A549 (cell line): ENCODE results near the gene RFX1.

ENCODE experiments used
- POLR2A ChIP-seq: IDR thresholded peaks from 2 replicates; pipeline ENCODE4 v1.6.1; 2012; ENCODE audit warnings: mild to moderate bottlenecking, low read length
- SMC3 ChIP-seq: fragments of >200 bp; sonication (Bioruptor Twin); formaldehyde crosslinking; IDR thresholded peaks from 3 replicates; pipeline ENCODE4 v1.6.1; 2018; ENCODE audit warnings: inconsistent platforms
- TF ChIP-seq, protein P1 (sequence below): fragments of >200 bp; sonication (Bioruptor Twin); formaldehyde crosslinking; IDR thresholded peaks from 3 replicates; pipeline ENCODE4 v1.5.1; 2016

DNA sequence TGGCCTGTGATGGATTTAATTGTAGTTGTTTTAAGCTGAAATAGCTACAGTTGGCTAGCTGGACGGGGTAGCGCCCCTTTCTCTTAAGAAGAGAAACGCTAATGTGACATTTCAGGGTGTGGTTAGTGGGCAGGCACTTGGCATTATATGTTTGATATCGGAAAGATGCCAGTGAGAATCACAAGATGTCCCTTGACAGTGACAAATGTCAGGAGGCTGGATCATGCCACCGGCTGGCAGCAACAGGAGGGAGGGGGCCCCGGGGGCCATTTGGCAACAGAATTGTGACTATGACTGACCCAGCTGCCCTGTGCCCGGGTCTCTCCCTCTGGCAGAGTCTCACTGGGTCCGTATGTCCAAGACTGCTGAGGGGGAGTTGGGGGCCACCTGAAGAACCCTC lies 49.1 kb downstream of the RFX1 start:
- TF ChIP-seq, protein P1, sequence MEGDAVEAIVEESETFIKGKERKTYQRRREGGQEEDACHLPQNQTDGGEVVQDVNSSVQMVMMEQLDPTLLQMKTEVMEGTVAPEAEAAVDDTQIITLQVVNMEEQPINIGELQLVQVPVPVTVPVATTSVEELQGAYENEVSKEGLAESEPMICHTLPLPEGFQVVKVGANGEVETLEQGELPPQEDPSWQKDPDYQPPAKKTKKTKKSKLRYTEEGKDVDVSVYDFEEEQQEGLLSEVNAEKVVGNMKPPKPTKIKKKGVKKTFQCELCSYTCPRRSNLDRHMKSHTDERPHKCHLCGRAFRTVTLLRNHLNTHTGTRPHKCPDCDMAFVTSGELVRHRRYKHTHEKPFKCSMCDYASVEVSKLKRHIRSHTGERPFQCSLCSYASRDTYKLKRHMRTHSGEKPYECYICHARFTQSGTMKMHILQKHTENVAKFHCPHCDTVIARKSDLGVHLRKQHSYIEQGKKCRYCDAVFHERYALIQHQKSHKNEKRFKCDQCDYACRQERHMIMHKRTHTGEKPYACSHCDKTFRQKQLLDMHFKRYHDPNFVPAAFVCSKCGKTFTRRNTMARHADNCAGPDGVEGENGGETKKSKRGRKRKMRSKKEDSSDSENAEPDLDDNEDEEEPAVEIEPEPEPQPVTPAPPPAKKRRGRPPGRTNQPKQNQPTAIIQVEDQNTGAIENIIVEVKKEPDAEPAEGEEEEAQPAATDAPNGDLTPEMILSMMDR: no peak
- TF ChIP-seq POLR2A (no peak), SMC3 (no peak)
